ENCODE data around the gene TMED7.

TMED7 gene

GRCh38 chr5:115639377-115639776 is 13.5 kb upstream of the TMED7 start:
- Histone ChIP-seq H4K8ac (ENCODE audit: low read depth, low read length) (no peak overlapping the region), H3K4me1 (ENCODE audit: control insufficient read depth, low read depth, low read length) (no peaks in the 10 kb centered on the region), H2BK15ac (replicated peaks; ENCODE audit: low read depth) (no peak overlapping the region), H3K4me3 (ENCODE audit: low read length) (no peak overlapping the region), H3K9ac (ENCODE audit: low read length) (no peak overlapping the region), H3K27me3 (ENCODE audit: insufficient read depth, low read length, poor library complexity) (no peaks in the 10 kb centered on the region), H2BK5ac (ENCODE audit: low read length) (no peak overlapping the region), H4K5ac (ENCODE audit: low read length) (no peak overlapping the region), H3K79me2 (ENCODE audit: control insufficient read depth, insufficient read depth, low read length) (no peaks in the 10 kb centered on the region), H3K4ac (ENCODE audit: low read depth, low read length) (no peak overlapping the region), H3K27ac (ENCODE audit: low read depth, low read length) (no peak overlapping the region), H3K36me3 (ENCODE audit: control insufficient read depth, insufficient read depth, low read length) (no peaks in the 10 kb centered on the region), H3K23ac (ENCODE audit: low read length) (no peak overlapping the region), H3K79me1 (ENCODE audit: low read length) (no peaks in the 10 kb centered on the region), H3K18ac (ENCODE audit: low read length) (no peak overlapping the region), H2AK5ac (ENCODE audit: low read length) (no peak overlapping the region), H3K4me2 (ENCODE audit: low read length) (no peak overlapping the region), H3K56ac (ENCODE audit: low read length) (no peak overlapping the region), H2BK120ac (ENCODE audit: low read depth, low read length) (no peak overlapping the region)
- no peak for DNase-seq
- no CpG with 5 or more reads among the region's 1 CpG for WGBS (ENCODE audit: extremely low coverage, insufficient coverage, low lambda C conversion rate)

- H4K5ac ChIP-seq (ENCODE audit: low read length), result no peak overlapping the region
- no peaks in the 10 kb centered on the region for H3K27me3 ChIP-seq (ENCODE audit: insufficient read depth, low read length, poor library complexity)
- H4K8ac ChIP-seq (ENCODE audit: low read depth, low read length), result no peak overlapping the region
- no peaks in the 10 kb centered on the region for H3K79me1 ChIP-seq (ENCODE audit: low read length)
- WGBS (ENCODE audit: extremely low coverage, insufficient coverage, low lambda C conversion rate), result no CpG with 5 or more reads among the region's 4 CpGs
- no peak overlapping the region for H3K56ac ChIP-seq (ENCODE audit: low read length)
- no peak overlapping the region for H2AK5ac ChIP-seq (ENCODE audit: low read length)
- no peak overlapping the region for H3K23ac ChIP-seq (ENCODE audit: low read length)
- no peak for DNase-seq
- H3K18ac ChIP-seq (ENCODE audit: low read length), result no peak overlapping the region
- no peak overlapping the region for H3K27ac ChIP-seq (ENCODE audit: low read depth, low read length)
- H2BK120ac ChIP-seq (ENCODE audit: low read depth, low read length), result no peak overlapping the region
- H2BK5ac ChIP-seq (ENCODE audit: low read length), result no peak overlapping the region
- H3K4me3 ChIP-seq (ENCODE audit: low read length), result no peak overlapping the region
- no peaks in the 10 kb centered on the region for H3K36me3 ChIP-seq (ENCODE audit: control insufficient read depth, insufficient read depth, low read length)
- no peak overlapping the region for H3K9ac ChIP-seq (ENCODE audit: low read length)
- no peak overlapping the region for H3K4ac ChIP-seq (ENCODE audit: low read depth, low read length)
- no peaks in the 10 kb centered on the region for H3K4me1 ChIP-seq (ENCODE audit: control insufficient read depth, low read depth, low read length)
- no peak overlapping the region for H2BK15ac ChIP-seq (replicated peaks; ENCODE audit: low read depth)
- H3K4me2 ChIP-seq (ENCODE audit: low read length), result no peak overlapping the region
- no peaks in the 10 kb centered on the region for H3K79me2 ChIP-seq (ENCODE audit: control insufficient read depth, insufficient read depth, low read length)
These were observed 11.7 kb upstream of the TMED7 start for GRCh38 chr5:115637507-115637906.

GRCh38 chr5:115636008-115636407 is 10.2 kb upstream of the TMED7 start:
- Histone ChIP-seq H3K79me2 (ENCODE audit: control insufficient read depth, insufficient read depth, low read length) (no peaks in the 10 kb centered on the region), H2BK15ac (replicated peaks; ENCODE audit: low read depth) (no peak overlapping the region), H3K56ac (ENCODE audit: low read length) (no peak overlapping the region), H3K27me3 (ENCODE audit: insufficient read depth, low read length, poor library complexity) (no peaks in the 10 kb centered on the region), H3K9ac (ENCODE audit: low read length) (no peak overlapping the region), H3K79me1 (ENCODE audit: low read length) (no peaks in the 10 kb centered on the region), H3K27ac (ENCODE audit: low read depth, low read length) (no peak overlapping the region), H2BK120ac (ENCODE audit: low read depth, low read length) (no peak overlapping the region), H3K4me3 (ENCODE audit: low read length) (no peak overlapping the region), H3K18ac (ENCODE audit: low read length) (no peak overlapping the region), H3K4me1 (ENCODE audit: control insufficient read depth, low read depth, low read length) (no peaks in the 10 kb centered on the region), H4K5ac (ENCODE audit: low read length) (no peak overlapping the region), H2BK5ac (ENCODE audit: low read length) (no peak overlapping the region), H3K36me3 (ENCODE audit: control insufficient read depth, insufficient read depth, low read length) (no peaks in the 10 kb centered on the region), H4K8ac (ENCODE audit: low read depth, low read length) (no peak overlapping the region), H2AK5ac (ENCODE audit: low read length) (no peak overlapping the region), H3K23ac (ENCODE audit: low read length) (no peak overlapping the region), H3K4ac (ENCODE audit: low read depth, low read length) (no peak overlapping the region), H3K4me2 (ENCODE audit: low read length) (no peak overlapping the region)
- no peak for DNase-seq
- WGBS (ENCODE audit: extremely low coverage, insufficient coverage, low lambda C conversion rate), result no CpG with 5 or more reads among the region's 1 CpG

GRCh38 chr5:115634343-115635132 is 8.7 kb upstream of the TMED7 start:
- peak overlapping the region; percentile 92 for H4K5ac ChIP-seq (ENCODE audit: low read length)
- H3K27me3 ChIP-seq (ENCODE audit: insufficient read depth, low read length, poor library complexity), result no peaks in the 10 kb centered on the region
- H2BK120ac ChIP-seq (ENCODE audit: low read depth, low read length), result no peak overlapping the region
- no peak overlapping the region for H3K23ac ChIP-seq (ENCODE audit: low read length)
- no peaks in the 10 kb centered on the region for H3K79me1 ChIP-seq (ENCODE audit: low read length)
- H3K9ac ChIP-seq (ENCODE audit: low read length), result peak overlapping the region; percentile 29
- H3K18ac ChIP-seq (ENCODE audit: low read length), result no peak overlapping the region
- no peaks in the 10 kb centered on the region for H3K79me2 ChIP-seq (ENCODE audit: control insufficient read depth, insufficient read depth, low read length)
- H2AK5ac ChIP-seq (ENCODE audit: low read length), result no peak overlapping the region
- no peak overlapping the region for H3K4me3 ChIP-seq (ENCODE audit: low read length)
- H2BK15ac ChIP-seq (replicated peaks; ENCODE audit: low read depth), result no peak overlapping the region
- H3K56ac ChIP-seq (ENCODE audit: low read length), result peak overlapping the region; percentile 72
- no peak overlapping the region for H2BK5ac ChIP-seq (ENCODE audit: low read length)
- no CpG with 5 or more reads among the region's 8 CpGs for WGBS (ENCODE audit: extremely low coverage, insufficient coverage, low lambda C conversion rate)
- peak; percentile 82 for DNase-seq
- no peak overlapping the region for H3K27ac ChIP-seq (ENCODE audit: low read depth, low read length)
- H3K4me2 ChIP-seq (ENCODE audit: low read length), result no peak overlapping the region
- no peaks in the 10 kb centered on the region for H3K36me3 ChIP-seq (ENCODE audit: control insufficient read depth, insufficient read depth, low read length)
- no peaks in the 10 kb centered on the region for H3K4me1 ChIP-seq (ENCODE audit: control insufficient read depth, low read depth, low read length)
- no peak overlapping the region for H3K4ac ChIP-seq (ENCODE audit: low read depth, low read length)
- H4K8ac ChIP-seq (ENCODE audit: low read depth, low read length), result no peak overlapping the region

- Histone ChIP-seq H3K9ac (ENCODE audit: low read length) (no peak overlapping the region), H3K36me3 (ENCODE audit: control insufficient read depth, insufficient read depth, low read length) (no peaks in the 10 kb centered on the region), H3K79me1 (ENCODE audit: low read length) (no peaks in the 10 kb centered on the region), H3K4me3 (ENCODE audit: low read length) (no peak overlapping the region), H3K56ac (ENCODE audit: low read length) (no peak overlapping the region), H3K4me2 (ENCODE audit: low read length) (no peak overlapping the region), H2BK15ac (replicated peaks; ENCODE audit: low read depth) (no peak overlapping the region), H2BK120ac (ENCODE audit: low read depth, low read length) (no peak overlapping the region), H2BK5ac (ENCODE audit: low read length) (no peak overlapping the region), H4K8ac (ENCODE audit: low read depth, low read length) (no peak overlapping the region), H4K5ac (ENCODE audit: low read length) (no peak overlapping the region), H3K4ac (ENCODE audit: low read depth, low read length) (no peak overlapping the region), H3K27ac (ENCODE audit: low read depth, low read length) (no peak overlapping the region), H3K79me2 (ENCODE audit: control insufficient read depth, insufficient read depth, low read length) (peaks cover 8% of the 10 kb centered on the region), H3K4me1 (ENCODE audit: control insufficient read depth, low read depth, low read length) (no peaks in the 10 kb centered on the region), H3K27me3 (ENCODE audit: insufficient read depth, low read length, poor library complexity) (no peaks in the 10 kb centered on the region), H3K23ac (ENCODE audit: low read length) (no peak overlapping the region), H2AK5ac (ENCODE audit: low read length) (no peak overlapping the region), H3K18ac (ENCODE audit: low read length) (no peak overlapping the region)
- DNase-seq, result no peak
- no CpG with 5 or more reads among the region's 1 CpG for WGBS (ENCODE audit: extremely low coverage, insufficient coverage, low lambda C conversion rate)
These were observed 4.1 kb upstream of the TMED7 start for GRCh38 chr5:115629903-115630302.
